ENCODE data around the gene HOXD10.

Gene HOXD10

GRCh38 chr2:176082824-176083751, 33.5 kb upstream of the HOXD10 start:
- FAIRE-seq, result no peak

- FAIRE-seq, result no peak
Measured at GRCh38 chr2:176083796-176084261, 32.7 kb upstream of the HOXD10 start, which contains the start of gene EVX2. EVX2 (minus strand) TSS chr2:176083962; CDS start chr2:176083776, 186 bp downstream.

- no peak for FAIRE-seq
Measured at GRCh38 chr2:176084611-176085119, 31.9 kb upstream of the HOXD10 start.

GRCh38 chr2:176085120-176085788, 31.3 kb upstream of the HOXD10 start:
- FAIRE-seq, result no peak

GRCh38 chr2:176085861-176086771, 30.5 kb upstream of the HOXD10 start:
- no peak for FAIRE-seq

- FAIRE-seq, result no peak
Measured at GRCh38 chr2:176087330-176088047, 29.1 kb upstream of the HOXD10 start.

- FAIRE-seq, result no peak
Measured at GRCh38 chr2:176088048-176088936, 28.3 kb upstream of the HOXD10 start.

GRCh38 chr2:176088937-176089842, 27.4 kb upstream of the HOXD10 start:
- FAIRE-seq, result no peak

- no peak for FAIRE-seq
Measured at GRCh38 chr2:176089843-176090395, 26.7 kb upstream of the HOXD10 start.

GRCh38 chr2:176090862-176091261, 25.7 kb upstream of the HOXD10 start:
- FAIRE-seq, result no peak

GRCh38 chr2:176091329-176092258, 25.0 kb upstream of the HOXD10 start:
- no peak for FAIRE-seq

- no peak for FAIRE-seq
Measured at GRCh38 chr2:176092270-176093144, 24.1 kb upstream of the HOXD10 start, which contains the start of gene HOXD13. HOXD13 (plus strand) TSS chr2:176092721; CDS start chr2:176092891, 170 bp downstream.

- FAIRE-seq, result no peak
Measured at GRCh38 chr2:176093145-176093897, 23.3 kb upstream of the HOXD10 start.

GRCh38 chr2:176093898-176094249, 22.7 kb upstream of the HOXD10 start:
- no peak for FAIRE-seq

GRCh38 chr2:176094349-176094748, 22.2 kb upstream of the HOXD10 start:
- no peak for FAIRE-seq

- FAIRE-seq, result no peak
Measured at GRCh38 chr2:176095421-176095820, 21.2 kb upstream of the HOXD10 start.
